B cell (primary cell): ENCODE results near the gene ZFAND6. TPM values are rescaled to one million over a fixed set of nuclear protein-coding genes. Genes with fewer than 3 reads are reported as not detected.
A peak's percentile ranks its signal among the peaks of the same experiment; 100 is the strongest.

Source experiments
- ATAC-seq: fragments of 200-7000 bp; cut with Tn5 transposase; one replicate; pipeline ENCODE4 v1.10.0; 2021; ENCODE audit warnings: low read depth, mild to moderate bottlenecking, moderate number of reproducible peaks, moderate library complexity
- CTCF ChIA-PET: fragments of 350-600 bp; sonication (Branson Sonifier 250); formaldehyde crosslinking; loops from one replicate; lab custom pipeline; 2021; ENCODE audit warnings: antibody characterized with exemption, inconsistent platforms; lab: Charles Lee
- POLR2A ChIA-PET: fragments of 350-600 bp; sonication (Branson Sonifier 250); formaldehyde crosslinking; loops from one replicate; lab custom pipeline; 2021; ENCODE audit warnings: antibody characterized with exemption; lab: Charles Lee
- DNase-seq: peaks from one replicate; pipeline ENCODE4 v3.0.0; 2013
- H2AFZ ChIP-seq: 2 replicates; pipeline ENCODE4 v1.6.1; 2012; ENCODE audit warnings: mild to moderate bottlenecking, low read depth, low read length; ENCODE audit not compliant: insufficient read depth, poor library complexity, severe bottlenecking
- H3K27ac ChIP-seq, 2 donors: 1 replicate in 1 of 2; 2 replicates in 1 of 2; pipeline ENCODE4 v1.5.1; 2012 to 2013; ENCODE audit warnings: low read length in 2 of 2, mild to moderate bottlenecking in 2 of 2, moderate library complexity in 1 of 2
- H3K27me3 ChIP-seq, 4 experiments: fragments of 200-600 bp in 1 of 4; sonication (generic) in 1 of 4; replicated peaks in 1 of 4; 1 replicate in 2 of 4; 2 replicates in 2 of 4; pipeline versions ENCODE4 v1.6.1 to v1.7.0; 2013 to 2016; ENCODE audit warnings: low read length in 3 of 4, mild to moderate bottlenecking in 2 of 4, mixed read lengths in 1 of 4, moderate library complexity in 1 of 4; ENCODE audit not compliant: insufficient read depth in 4 of 4, control insufficient read depth in 3 of 4; ENCODE audit errors: control extremely low read depth in 1 of 4
- H3K36me3 ChIP-seq, 2 experiments: replicated peaks in 1 of 2; 1 replicate in 1 of 2; 2 replicates in 1 of 2; pipeline versions ENCODE4 v1.6.1 to v1.7.1; 2013; ENCODE audit warnings: low read length in 1 of 2; ENCODE audit not compliant: insufficient read depth in 2 of 2, control insufficient read depth in 1 of 2; ENCODE audit errors: control extremely low read depth in 1 of 2, extremely low read depth in 1 of 2
- H3K4me1 ChIP-seq, 2 donors: fragments of 200-600 bp in 1 of 2; sonication (generic) in 1 of 2; 1 replicate in 1 of 2; 2 replicates in 1 of 2; pipeline versions ENCODE4 v1.5.1 to v1.6.1; 2013 to 2017; ENCODE audit warnings: low read length in 2 of 2; ENCODE audit not compliant: control insufficient read depth in 2 of 2, insufficient read depth in 2 of 2
- H3K4me2 ChIP-seq: replicated peaks from 2 replicates; pipeline ENCODE3; 2012; ENCODE audit warnings: mild to moderate bottlenecking, low read depth, low read length; ENCODE audit not compliant: poor library complexity, severe bottlenecking
- H3K4me3 ChIP-seq, 5 experiments: fragments of 200-600 bp in 1 of 5; sonication (generic) in 1 of 5; 1 replicate in 3 of 5; 2 replicates in 2 of 5; pipeline versions ENCODE4 v1.5.1 to v1.7.0; 2011 to 2016; ENCODE audit warnings: low read length in 4 of 5, mild to moderate bottlenecking in 4 of 5, low read depth in 2 of 5, control low read depth in 1 of 5, moderate library complexity in 1 of 5; ENCODE audit not compliant: insufficient read depth in 1 of 5; ENCODE audit errors: control extremely low read depth in 1 of 5, extremely low read depth in 1 of 5
- H3K79me2 ChIP-seq: fragments of 200-600 bp; sonication (generic); one replicate; pipeline ENCODE4 v1.6.0; 2016; ENCODE audit warnings: low read length; ENCODE audit not compliant: control insufficient read depth, insufficient read depth
- H3K9ac ChIP-seq: fragments of 200-600 bp; sonication (generic); 2 replicates; pipeline ENCODE4 v1.6.1; 2017; ENCODE audit warnings: mild to moderate bottlenecking, low read length, moderate library complexity
- H3K9me3 ChIP-seq, 3 donors: one replicate each; pipeline versions ENCODE4 v1.6.1 to v1.7.1; 2013; ENCODE audit warnings: low read length in 2 of 3; ENCODE audit not compliant: control insufficient read depth in 2 of 3, insufficient read depth in 1 of 3; ENCODE audit errors: control extremely low read depth in 1 of 3
- H4K20me1 ChIP-seq: 2 replicates; pipeline ENCODE4 v1.6.0; 2012; ENCODE audit warnings: mild to moderate bottlenecking, low read length; ENCODE audit not compliant: insufficient read depth, control insufficient read depth, poor library complexity, severe bottlenecking
- H3K27ac Mint-ChIP-seq: one replicate; pipeline ENCODE4 v1.8.0; 2021; ENCODE audit warnings: mixed read lengths
- H3K27me3 Mint-ChIP-seq: one replicate; pipeline ENCODE4 v1.8.0; 2021; ENCODE audit warnings: mixed read lengths
- H3K4me1 Mint-ChIP-seq: one replicate; pipeline ENCODE4 v1.8.0; 2021; ENCODE audit warnings: mixed read lengths
- H3K4me3 Mint-ChIP-seq: one replicate; pipeline ENCODE4 v1.8.0; 2021; ENCODE audit warnings: mixed read lengths
- H3K9me3 Mint-ChIP-seq: one replicate; pipeline ENCODE4 v1.8.0; 2022; ENCODE audit warnings: mixed read lengths; ENCODE audit not compliant: insufficient read depth
- EZH2 ChIP-seq: IDR thresholded peaks from 2 replicates; pipeline ENCODE4 v1.6.1; 2012; ENCODE audit warnings: borderline replicate concordance, low read depth, mild to moderate bottlenecking, moderate library complexity, low read length; ENCODE audit not compliant: insufficient read depth, poor library complexity, severe bottlenecking
- WGBS: methylation state at CpG from one replicate; pipeline ENCODE4 v1.1.5; 2013; ENCODE audit warnings: missing lambda C conversion rate; ENCODE audit not compliant: insufficient coverage; 5-methylcytosine and 5-hydroxymethylcytosine counted together
- intact Hi-C: fragments of 100-400 bp; cut with micrococcal nuclease; formaldehyde crosslinking; loops from one replicate; pipeline ENCODE4 v1.10.0; 2022
- polyA plus RNA-seq: library from polyadenylated mRNA; depleted of rRNA; stranded (reverse); fragments of >200 nt; gene quantifications from 2 replicates; pipeline ENCODE4 v1.2.3, GENCODE V29; 2012
- total RNA-seq, 2 donors: library from RNA; stranded (reverse); fragments of 120-200 nt in 1 of 2; gene quantifications; 1 replicate in 1 of 2; 2 replicates in 1 of 2; pipeline versions ENCODE4 v1.2.3 to v1.2.4, GENCODE V29; 2013 to 2022
- TF ChIP-seq, protein P1 (sequence below): fragments of 200-600 bp; IDR thresholded peaks from one replicate; pipeline ENCODE4 v1.8.0; 2022; ENCODE audit warnings: antibody characterized with exemption, mild to moderate bottlenecking

The ZFAND6 gene
- total and polyA plus RNA-seq, 2 donors (not counting 1 experiment from before 2014, with no cell fraction given) = 60.6 to 144 TPM

DNA sequence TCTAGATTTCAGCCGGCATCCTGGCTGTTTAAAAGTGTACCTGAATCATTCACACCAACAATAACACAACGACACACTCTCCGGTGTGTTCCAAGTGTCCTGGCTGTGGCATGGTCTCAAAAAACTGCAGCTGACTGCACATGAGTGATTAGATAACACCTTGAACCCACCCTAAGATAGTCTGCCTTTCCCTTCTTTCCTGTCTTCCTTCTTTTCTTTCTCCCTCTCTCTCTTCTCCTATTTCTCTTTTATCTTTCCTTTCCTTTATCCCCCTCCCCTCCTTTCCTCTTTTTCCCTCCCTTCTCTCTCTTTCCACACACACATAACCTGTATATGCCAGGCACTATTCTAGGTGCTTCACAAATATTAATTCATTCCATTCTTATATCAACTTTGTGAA lies 92.1 kb downstream of the ZFAND6 start:
- Histone ChIP-seq H3K9ac (peak overlapping the region; percentile 68), H4K20me1 (no peaks in the 10 kb centered on the region), H3K4me2 (peak overlapping the region; percentile 94), H3K36me3 (no peaks in the 10 kb centered on the region), H2AFZ (no peak overlapping the region), H3K4me3 (peak overlapping the region in 1 of 5 experiments; percentile 76), H3K27me3 (no peaks in the 10 kb centered on the region), H3K79me2 (no peaks in the 10 kb centered on the region), H3K9me3 (no peaks in the 10 kb centered on the region), H3K27ac (no peak overlapping the region), H3K4me1 (peaks cover 8 to 11% of the 10 kb centered on the region in 2 donors)
- intact Hi-C loops = loop anchor here (5.0 kb wide), 1 partner anchor 174 kb away; no protein-coding TSS in a partner anchor
- no peak overlapping the region for H3K27ac Mint-ChIP-seq
- H3K9me3 Mint-ChIP-seq = no peaks in the 10 kb centered on the region
- H3K4me1 Mint-ChIP-seq = peaks cover 21% of the 10 kb centered on the region
- DNase-seq (no peak), ATAC-seq (no peak)
- 97% methylated on average over 3 of the region's 3 CpGs for WGBS
- peak overlapping the region; percentile 81 for H3K4me3 Mint-ChIP-seq
- CTCF ChIA-PET = interaction anchor here (0.7 to 2.0 kb wide), 4 partner anchors 16 to 116 kb away, joined by 3 to 4 read pairs (median 4); no protein-coding TSS in a partner anchor
- no peaks in the 10 kb centered on the region for H3K27me3 Mint-ChIP-seq
- POLR2A ChIA-PET = interaction anchor here (0.5 to 2.0 kb wide), 3 partner anchors 92 to 229 kb away, joined by 3 to 10 read pairs (median 7); partner anchors contain the start of gene ZFAND6
- no peak for TF ChIP-seq EZH2
- TF ChIP-seq, protein P1, sequence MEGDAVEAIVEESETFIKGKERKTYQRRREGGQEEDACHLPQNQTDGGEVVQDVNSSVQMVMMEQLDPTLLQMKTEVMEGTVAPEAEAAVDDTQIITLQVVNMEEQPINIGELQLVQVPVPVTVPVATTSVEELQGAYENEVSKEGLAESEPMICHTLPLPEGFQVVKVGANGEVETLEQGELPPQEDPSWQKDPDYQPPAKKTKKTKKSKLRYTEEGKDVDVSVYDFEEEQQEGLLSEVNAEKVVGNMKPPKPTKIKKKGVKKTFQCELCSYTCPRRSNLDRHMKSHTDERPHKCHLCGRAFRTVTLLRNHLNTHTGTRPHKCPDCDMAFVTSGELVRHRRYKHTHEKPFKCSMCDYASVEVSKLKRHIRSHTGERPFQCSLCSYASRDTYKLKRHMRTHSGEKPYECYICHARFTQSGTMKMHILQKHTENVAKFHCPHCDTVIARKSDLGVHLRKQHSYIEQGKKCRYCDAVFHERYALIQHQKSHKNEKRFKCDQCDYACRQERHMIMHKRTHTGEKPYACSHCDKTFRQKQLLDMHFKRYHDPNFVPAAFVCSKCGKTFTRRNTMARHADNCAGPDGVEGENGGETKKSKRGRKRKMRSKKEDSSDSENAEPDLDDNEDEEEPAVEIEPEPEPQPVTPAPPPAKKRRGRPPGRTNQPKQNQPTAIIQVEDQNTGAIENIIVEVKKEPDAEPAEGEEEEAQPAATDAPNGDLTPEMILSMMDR = peak; percentile 12
